Stimulated activated CD4-positive, alpha-beta T cell treated with anti-CD3 and anti-CD28 coated beads, Interleukin-4, amount 100 ng/mL, for 24 hours (primary cell): ENCODE data around the gene C19orf67.

ENCODE experiments used
- DNase-seq: peaks from one replicate; pipeline ENCODE4 v3.0.0-alpha.2; 2020

The C19orf67 gene

DNA sequence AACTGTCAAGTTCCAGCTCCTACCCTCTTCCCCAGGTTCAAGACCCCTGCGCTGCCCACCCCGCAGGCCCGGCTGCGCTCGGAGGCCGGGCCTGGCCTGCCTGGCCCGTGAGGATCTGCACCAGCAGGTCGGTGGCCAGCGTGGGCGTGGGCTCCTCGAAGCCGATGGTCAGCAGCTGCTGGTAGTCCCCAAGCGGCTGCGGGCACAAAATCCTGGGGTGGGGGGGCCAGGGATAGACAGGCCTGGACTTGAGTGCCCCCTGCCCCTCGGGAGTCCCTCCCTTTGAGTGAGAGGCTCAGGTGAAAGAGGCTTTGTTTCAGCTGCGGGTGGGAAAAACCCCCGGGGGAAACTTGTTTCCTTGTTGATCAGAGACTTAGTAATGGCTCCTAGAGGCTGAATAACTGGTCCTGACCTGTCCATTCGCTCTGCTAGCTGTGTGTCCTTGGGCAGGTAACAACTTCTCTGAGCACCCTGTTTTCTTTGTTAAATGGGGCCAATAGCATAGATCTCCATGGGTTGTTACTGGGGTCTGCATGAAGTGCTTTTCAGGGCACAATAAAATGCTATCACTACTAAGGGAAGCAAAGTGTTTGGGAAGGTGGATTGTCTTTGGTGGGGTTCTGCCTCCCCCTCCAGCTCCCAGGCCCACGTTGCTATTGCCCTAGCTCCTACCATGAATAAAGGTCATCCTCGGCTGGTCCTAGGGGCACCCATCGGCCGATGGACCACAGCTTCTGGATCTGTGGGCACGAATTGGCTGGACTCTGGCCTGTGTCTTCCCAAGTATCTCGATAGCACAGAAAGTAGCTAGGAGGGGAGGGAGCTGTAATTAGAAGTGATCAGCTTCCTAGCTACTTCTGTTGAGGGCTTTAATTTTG lies 3.5 kb downstream of the C19orf67 start:
- DNase-seq: peak; percentile 39

- DNase-seq: peak; percentile 100
Observed at GRCh38 chr19:14080887-14081796, 4.4 kb downstream of the C19orf67 start.

DNA sequence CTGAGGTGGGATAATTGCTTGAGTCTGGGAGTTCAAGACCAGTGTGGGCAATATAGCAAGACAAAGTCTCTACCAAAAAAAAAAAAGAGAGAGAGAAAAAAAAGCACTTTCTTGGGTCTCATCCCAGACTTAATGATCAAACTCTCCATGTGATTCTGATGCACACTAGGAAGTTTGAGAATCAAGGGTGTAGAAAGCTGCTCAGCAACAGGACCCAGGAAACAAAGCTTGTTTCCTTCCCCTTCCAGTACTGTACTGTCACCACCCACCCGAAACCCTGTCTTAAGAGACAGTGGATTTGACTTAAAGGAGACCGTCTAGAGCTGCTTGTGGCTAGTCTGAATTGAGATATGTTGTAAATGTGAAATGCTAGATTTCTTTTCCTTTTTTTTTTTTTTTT lies 7.2 kb downstream of the C19orf67 start:
- no peak for DNase-seq

- DNase-seq: peak; percentile 30
Observed at GRCh38 chr19:14073925-14074838, 11.4 kb downstream of the C19orf67 start.

GRCh38 chr19:14073261-14073924 lies 12.2 kb downstream of the C19orf67 start:
- DNase-seq: peak; percentile 72

GRCh38 chr19:14072535-14073260 lies 12.9 kb downstream of the C19orf67 start, which contains the start of gene MISP3:
Gene MISP3 (plus strand): TSS chr19:14072786. CDS start chr19:14073310, 524 bp downstream.
- peak; percentile 26 for DNase-seq

DNA sequence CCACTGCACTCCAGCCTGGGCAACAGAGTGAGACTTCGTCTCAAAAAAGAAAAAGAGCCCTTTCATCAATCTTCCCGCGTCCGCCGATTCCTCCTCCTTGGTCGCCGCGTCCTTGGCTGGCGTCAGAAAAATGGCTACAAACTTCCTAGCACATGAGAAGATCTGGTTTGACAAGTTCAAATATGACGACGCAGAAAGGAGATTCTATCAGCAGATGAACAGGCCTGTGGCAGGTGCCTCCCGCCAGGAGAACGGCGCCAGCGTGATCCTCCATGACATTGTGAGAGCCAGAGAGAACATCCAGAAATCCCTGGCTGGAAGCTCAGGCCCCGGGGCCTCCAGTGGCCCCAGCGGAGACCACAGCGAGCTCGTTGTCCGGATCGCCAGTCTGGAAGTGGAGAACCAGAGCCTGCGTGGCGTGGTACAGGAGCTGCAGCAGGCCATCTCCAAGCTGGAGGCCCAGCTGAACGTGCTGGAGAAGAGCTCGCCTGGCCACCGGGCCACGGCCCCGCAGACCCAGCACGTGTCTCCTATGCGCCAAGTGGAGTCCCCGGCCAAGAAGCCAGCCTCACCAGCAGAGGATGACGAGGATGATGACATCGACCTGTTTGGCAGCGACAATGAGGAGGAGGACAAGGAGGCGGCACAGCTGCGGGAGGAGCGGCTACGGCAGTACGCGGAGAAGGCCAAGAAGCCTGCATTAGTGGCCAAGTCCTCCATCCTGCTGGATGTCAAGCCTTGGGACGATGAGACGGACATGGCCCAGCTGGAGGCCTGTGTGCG lies 15.1 kb downstream of the C19orf67 start:
- DNase-seq: no peak

DNA sequence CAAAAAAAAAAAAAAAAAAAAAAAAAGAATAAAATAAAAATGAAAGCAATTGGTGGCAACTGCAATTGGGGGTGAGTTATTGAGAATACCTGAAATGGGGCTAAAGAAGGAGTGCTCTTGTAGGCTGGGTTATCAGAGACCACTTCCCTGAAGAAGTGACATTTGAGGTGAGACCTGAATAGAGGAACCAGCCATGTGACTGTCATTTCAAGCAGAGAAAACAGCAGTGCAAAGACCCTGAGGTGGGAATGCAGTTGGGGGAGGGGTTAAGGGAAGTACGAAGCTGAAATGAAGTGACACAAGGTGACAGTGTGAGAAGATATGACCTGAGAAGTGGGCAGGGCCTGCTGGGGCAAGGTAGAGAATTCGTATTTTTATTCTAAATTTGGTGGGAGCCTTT lies 19.4 kb downstream of the C19orf67 start:
- DNase-seq: no peak

GRCh38 chr19:14063105-14063504 lies 22.5 kb downstream of the C19orf67 start:
- DNase-seq: no peak

DNA sequence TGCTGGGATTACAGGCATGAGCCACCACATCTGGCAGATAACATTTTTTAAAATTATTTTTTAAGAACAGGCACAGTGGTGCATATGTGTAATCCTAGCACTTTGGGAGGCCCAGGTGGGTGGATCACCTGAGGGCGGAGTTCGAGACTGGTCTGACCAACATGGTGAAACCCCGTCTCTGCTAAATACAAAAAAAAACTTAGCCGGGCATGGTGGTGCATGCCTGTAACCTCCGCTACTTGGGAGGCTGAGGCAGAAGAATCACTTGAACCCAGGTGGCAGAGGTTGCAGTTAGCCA lies 23.1 kb downstream of the C19orf67 start:
- no peak for DNase-seq

DNA sequence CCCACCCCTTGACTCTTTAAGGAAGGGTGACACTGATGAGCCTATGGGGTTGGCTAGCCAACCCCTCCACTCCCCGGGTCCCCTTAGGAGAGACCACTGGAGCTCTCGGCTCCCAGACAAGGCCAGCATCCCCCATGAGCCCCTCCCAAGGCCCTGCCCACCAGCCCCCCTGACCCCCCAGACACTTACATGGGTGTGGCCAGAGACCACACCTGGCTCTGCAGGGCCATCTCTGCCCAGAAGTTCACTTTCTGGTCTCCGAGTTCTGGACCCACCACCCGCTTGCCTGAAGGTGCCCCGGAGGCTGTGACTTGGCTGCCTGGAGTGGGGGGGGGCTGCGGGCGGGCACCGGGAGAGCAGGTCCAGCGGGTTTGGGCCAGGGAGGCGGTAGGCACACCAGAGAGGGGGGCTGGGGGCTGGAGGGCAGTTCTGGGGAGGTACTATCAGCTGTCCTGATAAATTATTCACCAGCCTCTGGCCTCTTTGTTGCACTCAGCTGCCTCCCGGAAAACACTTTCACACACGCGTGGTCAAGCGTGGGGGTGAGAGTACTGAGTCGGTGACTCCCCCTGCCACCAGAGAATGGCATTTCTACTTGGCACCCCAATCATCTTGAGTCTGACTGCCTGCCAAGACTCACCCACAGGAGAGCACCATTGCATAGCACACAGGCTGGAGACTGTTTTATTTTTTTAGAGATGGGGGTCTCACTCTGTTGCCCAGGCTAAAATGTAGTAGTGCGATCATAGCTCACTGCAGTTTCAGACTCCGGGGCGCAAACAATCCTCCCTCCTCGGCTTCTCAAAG lies 23.6 kb downstream of the C19orf67 start, which contains the start of gene PALM3:
PALM3 (minus strand) TSS at position 326 of the 807 bp plus-strand sequence; CDS start at position 230, 96 bp downstream.
- DNase-seq: no peak

- no peak for DNase-seq
Observed at GRCh38 chr19:14061081-14061749, 24.4 kb downstream of the C19orf67 start.

GRCh38 chr19:14059652-14060155 lies 25.9 kb downstream of the C19orf67 start:
- no peak for DNase-seq

DNA sequence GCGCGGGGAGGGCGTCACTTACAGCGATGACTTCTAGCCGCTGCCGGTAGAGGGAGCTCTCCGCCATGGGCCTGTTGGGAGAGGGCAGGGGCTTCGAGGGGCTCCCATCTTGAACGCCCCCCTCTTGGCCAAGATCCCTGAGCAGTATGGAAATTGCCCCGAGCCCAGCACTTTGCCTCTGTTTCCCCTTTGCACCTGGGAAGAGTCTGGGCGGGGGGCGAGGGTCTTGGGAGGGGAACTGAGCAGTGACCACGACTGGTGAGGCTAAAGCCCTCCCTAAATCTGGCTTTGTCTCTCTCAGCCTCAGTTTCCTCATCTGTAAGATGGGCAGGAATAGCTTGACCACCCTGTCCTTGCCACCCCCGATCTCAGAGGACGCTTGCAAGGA lies 26.5 kb downstream of the C19orf67 start:
- DNase-seq: peak; percentile 52

- DNase-seq: no peak
Observed at GRCh38 chr19:14058182-14059092, 27.1 kb downstream of the C19orf67 start.

DNA sequence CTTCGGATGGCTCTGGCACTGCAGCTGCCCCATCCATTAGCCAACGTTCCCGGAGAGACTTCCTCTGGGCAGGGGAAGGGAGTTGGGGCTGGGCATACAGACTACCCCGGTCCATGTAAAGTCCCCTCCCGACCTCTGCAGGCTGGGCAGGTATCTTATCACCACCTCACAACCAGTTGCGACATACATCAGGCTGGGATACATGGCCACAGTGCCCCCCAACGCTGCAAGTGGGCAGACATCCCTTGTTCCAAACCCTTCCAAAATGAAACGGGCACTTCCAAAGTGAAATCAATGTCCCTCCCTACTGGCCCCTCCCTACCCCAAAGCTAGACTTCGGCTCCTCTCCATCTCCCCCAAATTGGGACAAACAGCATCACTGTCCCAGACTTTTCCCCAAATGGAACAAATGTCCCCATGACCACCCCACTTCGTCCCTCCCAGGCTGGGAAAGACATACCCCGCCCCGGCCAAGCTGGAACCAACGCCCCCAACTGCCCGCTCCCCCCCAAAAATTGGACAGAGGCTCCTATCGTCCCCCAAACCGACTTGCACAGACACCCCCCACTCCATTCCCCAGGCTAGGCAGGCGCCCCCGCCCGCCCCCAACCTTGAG lies 28.7 kb downstream of the C19orf67 start:
- DNase-seq: no peak

DNA sequence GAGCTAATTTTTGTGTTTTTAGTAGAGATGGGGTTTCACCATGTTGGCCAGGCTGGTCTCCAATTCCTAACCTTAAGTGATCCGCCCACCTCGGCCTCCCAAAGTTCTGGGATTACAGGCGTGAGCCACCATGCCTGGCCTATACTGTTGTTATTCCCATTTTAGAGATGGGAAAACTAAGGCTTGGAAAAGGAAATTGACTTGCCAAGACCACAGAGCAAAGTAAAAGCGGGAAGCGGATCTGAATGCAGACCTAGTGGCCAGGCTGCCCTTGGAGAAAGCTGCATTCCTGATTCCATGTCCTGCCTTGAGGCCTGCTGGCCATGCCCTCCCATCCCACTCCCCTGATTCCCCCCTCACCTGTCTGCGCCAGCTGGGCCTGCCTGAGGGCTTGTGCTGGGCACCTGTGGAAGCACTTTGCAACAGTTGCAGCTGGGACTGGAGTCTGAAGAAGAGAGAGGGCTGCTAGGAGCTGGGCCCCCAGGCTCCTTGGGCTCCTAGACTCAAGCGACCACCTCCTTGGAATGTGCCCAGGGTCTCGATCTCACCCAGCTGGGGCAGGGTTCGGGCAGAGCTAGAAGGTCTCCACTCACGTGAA lies 29.4 kb downstream of the C19orf67 start:
- no peak for DNase-seq
